GM12873 (cell line): ENCODE measurements around the gene SLC17A2.

Experiments
- CTCF ChIP-seq: IDR thresholded peaks from 2 replicates; pipeline ENCODE4 v1.5.1; 2012; ENCODE audit warnings: low read depth, mild to moderate bottlenecking, moderate library complexity, low read length, control low read depth; ENCODE audit not compliant: insufficient read depth; ENCODE audit errors: missing control alignments

SLC17A2 gene

GRCh38 chr6:25935953-25936352 lies 5.5 kb upstream of the SLC17A2 start:
- TF ChIP-seq CTCF, result no peak

GRCh38 chr6:25934735-25935313 lies 4.3 kb upstream of the SLC17A2 start:
- no peak for TF ChIP-seq CTCF

GRCh38 chr6:25934156-25934555 lies 3.7 kb upstream of the SLC17A2 start:
- no peak for TF ChIP-seq CTCF

GRCh38 chr6:25931411-25931709 lies 869 bp upstream of the SLC17A2 start:
- TF ChIP-seq CTCF, result no peak

GRCh38 chr6:25928562-25929324 lies 1.7 kb downstream of the SLC17A2 start:
- no peak for TF ChIP-seq CTCF

GRCh38 chr6:25927756-25928216 lies 2.7 kb downstream of the SLC17A2 start:
- no peak for TF ChIP-seq CTCF

GRCh38 chr6:25927178-25927577 lies 3.3 kb downstream of the SLC17A2 start:
- no peak for TF ChIP-seq CTCF
